NCI-H187 treated with DMSO at 0.1 percent for 48 hours (cell line): Measurements from ENCODE around the gene NAXE.
"Not testable (repeated sequence)": the region's sequence is repeated elsewhere in the genome, so short reads cannot be mapped to it uniquely, and the experiment has no call there.

ENCODE experiments used
- DNase-seq: peaks from one replicate; lab custom pipeline; 2025; lab: John Stamatoyannopoulos, UW

Gene NAXE

GRCh38 chr1:156591432-156592157 lies at the start of gene NAXE:
Gene NAXE (plus strand): TSS chr1:156591776. CDS start chr1:156591805, 29 bp downstream.
- peak; percentile 27 for DNase-seq

- DNase-seq = no peak
Observed at GRCh38 chr1:156543066-156543465, 48.5 kb upstream of the NAXE start.

GRCh38 chr1:156544592-156545102 lies 46.9 kb upstream of the NAXE start:
- no peak for DNase-seq

GRCh38 chr1:156546267-156546666 lies 45.3 kb upstream of the NAXE start:
- DNase-seq = no peak

GRCh38 chr1:156547434-156547833 lies 44.1 kb upstream of the NAXE start:
- no peak for DNase-seq

- no peak for DNase-seq
Observed at GRCh38 chr1:156547982-156548381, 43.6 kb upstream of the NAXE start.

- no peak for DNase-seq
Observed at GRCh38 chr1:156549390-156549789, 42.2 kb upstream of the NAXE start.

- DNase-seq = no peak
Observed at GRCh38 chr1:156549831-156550230, 41.7 kb upstream of the NAXE start.

- no peak for DNase-seq
Observed at GRCh38 chr1:156550346-156550745, 41.2 kb upstream of the NAXE start.

GRCh38 chr1:156551066-156551643 lies 40.4 kb upstream of the NAXE start:
- DNase-seq = no peak

- no peak for DNase-seq
Observed at GRCh38 chr1:156551869-156552268, 39.7 kb upstream of the NAXE start.

GRCh38 chr1:156552518-156552917 lies 39.1 kb upstream of the NAXE start:
- no peak for DNase-seq

GRCh38 chr1:156552937-156553336 lies 38.6 kb upstream of the NAXE start:
- not testable (repeated sequence) for DNase-seq

- no peak for DNase-seq
Observed at GRCh38 chr1:156553860-156554485, 37.6 kb upstream of the NAXE start.

GRCh38 chr1:156554971-156555370 lies 36.6 kb upstream of the NAXE start:
- DNase-seq = no peak

GRCh38 chr1:156555715-156556114 lies 35.9 kb upstream of the NAXE start:
- DNase-seq = no peak

GRCh38 chr1:156556354-156556753 lies 35.2 kb upstream of the NAXE start:
- DNase-seq = no peak

GRCh38 chr1:156559086-156559796 lies 32.3 kb upstream of the NAXE start:
- no peak for DNase-seq

- no peak for DNase-seq
Observed at GRCh38 chr1:156559797-156560385, 31.7 kb upstream of the NAXE start.

- DNase-seq = no peak
Observed at GRCh38 chr1:156560585-156561163, 30.9 kb upstream of the NAXE start.

GRCh38 chr1:156565519-156565918 lies 26.1 kb upstream of the NAXE start:
- no peak for DNase-seq

- DNase-seq = no peak
Observed at GRCh38 chr1:156566436-156566835, 25.1 kb upstream of the NAXE start.
